Measurements from ENCODE around the gene HAPLN1.
"Not testable (repeated sequence)": the region's sequence is repeated elsewhere in the genome, so short reads cannot be mapped to it uniquely, and the experiment has no call there.

The HAPLN1 gene

GRCh38 chr5:83720836-83721537, at the start of gene HAPLN1:
TSS of gene HAPLN1 (minus strand) at chr5:83720855. CDS start at chr5:83673523, 47,332 bp downstream.
- no peak for FAIRE-seq

- FAIRE-seq, result no peak
These were observed 46.8 kb upstream of the HAPLN1 start for GRCh38 chr5:83767409-83767992.

- no peak for FAIRE-seq
These were observed 43.4 kb upstream of the HAPLN1 start for GRCh38 chr5:83764101-83764500.

GRCh38 chr5:83760579-83760978, 39.9 kb upstream of the HAPLN1 start:
- FAIRE-seq, result no peak

GRCh38 chr5:83752700-83753099, 32.0 kb upstream of the HAPLN1 start:
- FAIRE-seq, result no peak

GRCh38 chr5:83751201-83751600, 30.5 kb upstream of the HAPLN1 start:
- FAIRE-seq, result no peak

GRCh38 chr5:83750749-83751148, 30.1 kb upstream of the HAPLN1 start:
- FAIRE-seq, result no peak

- no peak for FAIRE-seq
These were observed 25.2 kb upstream of the HAPLN1 start for GRCh38 chr5:83745816-83746215.

GRCh38 chr5:83744821-83745220, 24.2 kb upstream of the HAPLN1 start:
- no peak for FAIRE-seq

- no peak for FAIRE-seq
These were observed 21.4 kb upstream of the HAPLN1 start for GRCh38 chr5:83742089-83742488.

- no peak for FAIRE-seq
These were observed 20.9 kb upstream of the HAPLN1 start for GRCh38 chr5:83741571-83741970.

GRCh38 chr5:83740741-83741140, 20.1 kb upstream of the HAPLN1 start:
- no peak for FAIRE-seq

- not testable (repeated sequence) for FAIRE-seq
These were observed 15.5 kb upstream of the HAPLN1 start for GRCh38 chr5:83736169-83736568.

- not testable (repeated sequence) for FAIRE-seq
These were observed 14.4 kb upstream of the HAPLN1 start for GRCh38 chr5:83735058-83735457.

- no peak for FAIRE-seq
These were observed 11.0 kb upstream of the HAPLN1 start for GRCh38 chr5:83731638-83732037.

- FAIRE-seq, result no peak
These were observed 8.7 kb upstream of the HAPLN1 start for GRCh38 chr5:83729362-83729761.

- FAIRE-seq, result no peak
These were observed 6.3 kb upstream of the HAPLN1 start for GRCh38 chr5:83726912-83727311.

GRCh38 chr5:83724935-83725334, 4.3 kb upstream of the HAPLN1 start:
- no peak for FAIRE-seq

- FAIRE-seq, result no peak
These were observed 3.3 kb upstream of the HAPLN1 start for GRCh38 chr5:83724001-83724400.

- no peak for FAIRE-seq
These were observed 2.4 kb upstream of the HAPLN1 start for GRCh38 chr5:83723031-83723430.

GRCh38 chr5:83721953-83722901, 1.6 kb upstream of the HAPLN1 start:
- FAIRE-seq, result no peak

GRCh38 chr5:83718936-83719495, 1.6 kb downstream of the HAPLN1 start:
- no peak for FAIRE-seq

- peak; percentile 74 for FAIRE-seq
These were observed 2.3 kb downstream of the HAPLN1 start for GRCh38 chr5:83718195-83718825.
